Choroid plexus epithelial cell (primary cell): Measurements from ENCODE around the gene SPINK1.

Source experiments
- DNase-seq: peaks from one replicate; pipeline ENCODE4 v3.0.0-alpha.2; 2010; ENCODE audit warnings: low read depth
- H3K4me3 ChIP-seq: 2 replicates; pipeline ENCODE4 v1.5.1; 2011; ENCODE audit warnings: low read depth, mild to moderate bottlenecking, control low read depth, low read length, moderate library complexity
- TF ChIP-seq, protein P1 (sequence below): conservative IDR thresholded peaks from 2 replicates; pipeline ENCODE4 v1.5.1; 2011; ENCODE audit warnings: low read depth, mild to moderate bottlenecking, control low read depth, inconsistent platforms, low read length, moderate library complexity

SPINK1 gene

DNA sequence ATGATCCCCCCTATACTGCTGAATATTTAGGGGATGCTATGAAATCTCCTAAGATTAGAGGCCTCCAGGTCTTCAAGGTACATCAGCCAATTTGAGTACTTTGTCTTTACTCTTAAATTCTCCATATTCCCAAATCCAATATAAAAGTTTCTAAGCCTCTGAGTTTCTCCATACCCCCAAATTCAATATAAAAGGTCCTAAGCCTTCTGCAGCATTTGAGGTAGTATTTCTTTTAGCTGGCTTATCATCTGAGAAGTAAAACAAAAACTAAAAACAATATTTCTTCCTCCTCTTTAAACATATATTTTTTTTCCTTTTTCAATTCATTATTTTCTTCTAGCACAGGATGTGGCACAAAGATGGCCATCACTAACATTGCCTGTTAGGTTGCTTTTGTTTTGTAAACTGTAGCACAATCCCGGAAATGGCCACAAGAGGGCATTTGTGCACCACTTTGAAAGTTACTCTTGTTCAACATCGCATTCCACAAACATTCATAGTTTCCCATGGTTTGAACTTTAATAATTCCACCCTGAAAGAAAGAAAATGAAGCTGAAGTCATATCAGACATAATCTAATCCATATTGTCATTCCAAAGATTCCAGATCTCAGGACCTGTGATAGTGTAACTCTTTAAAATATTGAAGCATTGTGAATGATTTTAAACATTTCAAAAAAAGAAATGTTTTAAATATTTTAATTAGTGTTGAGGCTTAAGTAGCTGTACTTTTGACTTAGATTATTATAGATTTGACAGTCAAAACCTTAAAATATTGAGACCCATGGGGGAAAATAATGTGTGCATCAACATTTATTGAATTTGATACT lies 26.0 kb upstream of the SPINK1 start:
- DNase-seq: peak; percentile 81
- TF ChIP-seq, protein P1, sequence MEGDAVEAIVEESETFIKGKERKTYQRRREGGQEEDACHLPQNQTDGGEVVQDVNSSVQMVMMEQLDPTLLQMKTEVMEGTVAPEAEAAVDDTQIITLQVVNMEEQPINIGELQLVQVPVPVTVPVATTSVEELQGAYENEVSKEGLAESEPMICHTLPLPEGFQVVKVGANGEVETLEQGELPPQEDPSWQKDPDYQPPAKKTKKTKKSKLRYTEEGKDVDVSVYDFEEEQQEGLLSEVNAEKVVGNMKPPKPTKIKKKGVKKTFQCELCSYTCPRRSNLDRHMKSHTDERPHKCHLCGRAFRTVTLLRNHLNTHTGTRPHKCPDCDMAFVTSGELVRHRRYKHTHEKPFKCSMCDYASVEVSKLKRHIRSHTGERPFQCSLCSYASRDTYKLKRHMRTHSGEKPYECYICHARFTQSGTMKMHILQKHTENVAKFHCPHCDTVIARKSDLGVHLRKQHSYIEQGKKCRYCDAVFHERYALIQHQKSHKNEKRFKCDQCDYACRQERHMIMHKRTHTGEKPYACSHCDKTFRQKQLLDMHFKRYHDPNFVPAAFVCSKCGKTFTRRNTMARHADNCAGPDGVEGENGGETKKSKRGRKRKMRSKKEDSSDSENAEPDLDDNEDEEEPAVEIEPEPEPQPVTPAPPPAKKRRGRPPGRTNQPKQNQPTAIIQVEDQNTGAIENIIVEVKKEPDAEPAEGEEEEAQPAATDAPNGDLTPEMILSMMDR: peak; percentile 85

DNA sequence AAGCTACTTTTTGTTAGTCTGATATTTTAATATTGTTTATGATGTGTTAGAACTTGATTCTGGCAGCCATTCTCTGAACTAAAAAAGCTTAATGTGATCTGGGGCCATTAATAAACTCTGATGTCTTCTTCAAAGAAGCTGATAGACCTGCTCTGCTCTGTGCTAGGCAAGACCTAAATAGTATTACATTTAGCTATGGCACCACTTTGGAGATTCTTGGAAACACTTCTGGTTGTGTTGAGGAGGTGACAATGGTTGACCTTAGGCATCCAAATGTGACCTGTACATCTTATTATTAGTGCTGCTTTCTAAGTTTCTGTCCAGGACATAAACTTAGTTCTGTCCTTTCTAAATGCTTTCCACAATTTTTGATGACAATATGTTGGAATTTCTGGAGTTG lies 25.3 kb upstream of the SPINK1 start:
- TF ChIP-seq, protein P1: no peak
- no peak overlapping the region for H3K4me3 ChIP-seq

More for the DNA sequence above, 26.0 kb upstream of the SPINK1 start:
- no peak overlapping the region for H3K4me3 ChIP-seq

DNA sequence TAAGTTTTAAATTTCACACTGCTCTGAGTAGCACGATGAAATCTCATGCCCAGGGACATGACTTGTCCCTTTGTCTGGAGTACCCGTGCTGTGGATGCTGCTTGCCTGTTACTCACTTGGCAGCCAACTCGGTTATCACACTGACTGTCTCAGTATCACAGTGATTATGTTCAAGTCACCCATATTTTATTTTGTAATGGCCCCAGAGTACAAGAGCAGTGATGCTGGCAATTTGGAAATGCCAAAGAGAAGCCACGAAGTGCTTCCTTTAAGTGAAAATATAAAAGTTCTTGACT lies 24.3 kb upstream of the SPINK1 start:
- H3K4me3 ChIP-seq: no peak overlapping the region
- TF ChIP-seq, protein P1: no peak
- no peak for DNase-seq

More for the DNA sequence above, 25.3 kb upstream of the SPINK1 start:
- no peak for DNase-seq

DNA sequence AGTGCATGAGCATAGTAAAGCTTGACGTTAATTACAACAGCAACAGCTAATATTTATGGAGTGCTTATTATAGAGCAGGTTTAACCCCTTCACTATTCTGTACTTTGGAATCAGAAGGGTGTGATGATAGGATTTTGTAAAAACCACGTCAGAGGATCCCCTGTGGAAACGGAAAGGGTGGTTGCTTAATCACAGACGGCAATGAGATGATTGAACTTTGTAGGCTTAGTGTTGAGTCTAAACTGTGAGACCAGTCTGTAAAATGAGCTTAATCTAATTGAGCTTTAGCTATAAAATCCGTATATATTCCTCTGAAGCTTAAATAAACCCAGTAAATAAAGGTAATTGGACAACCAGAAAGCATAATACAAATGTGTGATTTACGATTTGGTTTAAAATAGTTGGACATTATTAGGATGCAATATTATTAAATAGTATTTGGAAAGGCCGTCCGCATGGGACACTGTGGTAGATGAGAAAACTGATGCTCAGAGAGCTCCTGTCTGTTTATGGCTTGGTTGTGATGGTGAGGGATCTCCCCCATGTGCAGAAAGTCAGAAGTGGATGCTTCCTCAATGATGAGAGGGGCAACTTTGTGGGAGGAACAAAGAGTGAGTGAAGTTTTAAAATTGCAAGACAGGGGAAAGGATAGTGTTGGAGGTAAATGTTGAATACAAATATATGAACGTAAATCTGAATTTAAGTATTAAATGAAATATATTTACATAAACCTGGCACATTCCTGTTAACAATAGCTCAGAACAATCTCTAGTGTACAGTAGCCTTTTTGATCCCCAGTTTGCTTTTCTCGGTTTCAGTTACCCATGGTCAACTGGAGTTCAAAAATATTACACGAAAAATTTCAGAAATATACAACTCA lies 23.7 kb upstream of the SPINK1 start:
- H3K4me3 ChIP-seq: no peak overlapping the region
- TF ChIP-seq, protein P1: no peak
- no peak for DNase-seq

DNA sequence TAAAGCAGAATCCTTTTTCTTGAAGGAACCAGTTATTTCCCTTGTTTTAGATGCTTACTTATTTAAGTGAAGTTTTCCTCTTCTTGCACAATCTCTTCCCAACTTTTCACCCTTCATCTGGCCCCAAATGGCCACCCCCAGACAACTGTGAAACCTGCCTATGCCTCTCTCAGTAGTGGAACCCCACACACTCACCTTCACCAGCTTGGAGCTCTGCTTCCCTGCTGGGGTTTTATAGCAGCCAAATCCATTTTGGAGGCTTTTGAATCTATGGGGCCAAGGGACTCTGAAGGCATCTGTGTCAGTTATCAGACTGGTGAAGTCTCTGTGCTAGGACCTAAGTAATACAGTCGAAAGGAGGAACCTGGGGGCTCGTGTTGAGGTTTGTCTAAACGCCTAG lies 22.9 kb upstream of the SPINK1 start:
- H3K4me3 ChIP-seq: no peak overlapping the region
- TF ChIP-seq, protein P1: no peak
- no peak for DNase-seq

DNA sequence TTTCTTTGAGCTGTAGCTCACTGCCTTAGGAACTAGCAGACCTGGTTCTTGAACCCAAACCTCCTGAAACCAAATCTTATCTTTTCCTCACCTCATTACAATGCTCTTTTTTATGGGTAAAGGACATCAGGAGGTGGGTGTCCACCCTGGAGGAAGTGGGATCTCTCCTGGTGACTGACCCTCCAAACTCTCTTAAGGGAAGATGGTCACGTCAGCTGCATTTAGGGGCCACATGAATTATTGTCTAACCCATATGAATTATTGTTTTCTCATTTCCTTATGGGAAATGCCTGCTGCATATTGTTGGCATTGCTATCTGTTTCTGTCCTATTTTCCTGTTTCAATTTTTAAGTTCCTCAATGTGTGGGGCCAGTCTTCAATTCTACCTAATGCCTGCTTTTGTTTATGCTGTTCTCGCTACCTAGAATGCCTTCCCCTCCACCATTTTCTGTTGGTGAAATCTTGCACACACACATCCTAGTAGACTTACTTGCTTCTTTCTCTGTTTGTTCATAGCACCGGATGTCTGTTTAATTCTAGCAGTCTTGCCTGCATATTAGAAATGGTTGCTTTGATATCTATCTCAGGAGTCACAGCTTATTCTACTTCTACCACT lies 22.0 kb upstream of the SPINK1 start:
- no peak for DNase-seq
- TF ChIP-seq, protein P1: no peak
- H3K4me3 ChIP-seq: no peak overlapping the region
